Glomerular visceral epithelial cell (primary cell): Measurements from ENCODE around the gene FUT6.

ENCODE experiments used
- DNase-seq: peaks from one replicate; pipeline ENCODE4 v3.0.0-alpha.2; 2016; ENCODE audit errors: extremely low spot score

Gene FUT6

DNA sequence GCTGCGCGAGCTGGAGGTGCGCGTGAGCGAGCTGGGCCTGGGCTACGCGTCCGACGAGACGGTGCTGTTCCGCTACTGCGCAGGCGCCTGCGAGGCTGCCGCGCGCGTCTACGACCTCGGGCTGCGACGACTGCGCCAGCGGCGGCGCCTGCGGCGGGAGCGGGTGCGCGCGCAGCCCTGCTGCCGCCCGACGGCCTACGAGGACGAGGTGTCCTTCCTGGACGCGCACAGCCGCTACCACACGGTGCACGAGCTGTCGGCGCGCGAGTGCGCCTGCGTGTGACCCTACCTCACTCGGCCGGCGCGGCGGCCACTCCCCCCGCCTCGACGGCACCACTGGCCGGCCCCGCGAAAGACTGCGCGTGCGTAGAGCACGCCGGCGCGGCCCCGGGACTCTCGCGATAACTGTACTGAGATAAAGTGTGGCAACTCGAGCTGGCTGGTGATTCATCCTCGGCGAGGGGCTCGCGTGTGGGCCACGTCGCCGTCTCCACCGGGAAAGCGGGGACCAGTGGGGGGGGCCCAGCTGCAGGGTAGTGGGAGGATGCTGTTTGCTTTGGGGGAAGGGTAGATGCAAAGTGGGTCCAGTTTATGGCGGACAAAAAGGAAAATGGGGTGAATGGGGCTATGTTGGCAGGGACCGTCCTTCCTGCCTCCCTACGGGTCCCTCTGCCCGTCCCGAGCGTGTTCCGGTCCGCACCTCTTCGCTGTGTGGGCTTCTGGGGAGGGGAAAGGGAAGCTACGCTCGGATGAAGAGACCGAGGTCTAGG lies 11.4 kb downstream of the FUT6 start:
- peak; percentile 94 for DNase-seq

DNA sequence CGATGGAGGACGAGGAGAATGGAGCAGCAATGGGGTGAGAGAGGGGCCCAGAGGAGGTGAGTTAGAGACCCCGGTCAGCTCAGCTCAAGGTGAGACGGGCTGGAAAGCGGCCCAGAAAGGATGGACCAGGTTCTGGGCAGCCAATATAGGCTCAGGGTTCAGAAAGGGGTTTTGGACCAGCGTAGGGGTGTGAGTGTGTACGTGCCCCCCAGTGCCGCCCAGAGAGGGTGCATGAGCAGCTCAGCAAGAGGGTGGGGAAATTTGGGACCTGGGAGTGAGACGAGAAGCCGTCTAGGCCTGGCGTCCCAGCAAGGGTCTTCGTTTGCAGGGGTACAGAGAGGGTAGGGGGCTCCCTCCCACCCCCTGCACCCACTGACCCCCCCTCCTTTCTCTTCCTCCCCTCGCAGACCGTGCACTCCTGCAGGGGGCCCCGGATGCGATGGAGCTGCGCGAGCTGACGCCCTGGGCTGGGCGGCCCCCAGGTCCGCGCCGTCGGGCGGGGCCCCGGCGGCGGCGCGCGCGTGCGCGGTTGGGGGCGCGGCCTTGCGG lies 12.1 kb downstream of the FUT6 start:
- no peak for DNase-seq

DNA sequence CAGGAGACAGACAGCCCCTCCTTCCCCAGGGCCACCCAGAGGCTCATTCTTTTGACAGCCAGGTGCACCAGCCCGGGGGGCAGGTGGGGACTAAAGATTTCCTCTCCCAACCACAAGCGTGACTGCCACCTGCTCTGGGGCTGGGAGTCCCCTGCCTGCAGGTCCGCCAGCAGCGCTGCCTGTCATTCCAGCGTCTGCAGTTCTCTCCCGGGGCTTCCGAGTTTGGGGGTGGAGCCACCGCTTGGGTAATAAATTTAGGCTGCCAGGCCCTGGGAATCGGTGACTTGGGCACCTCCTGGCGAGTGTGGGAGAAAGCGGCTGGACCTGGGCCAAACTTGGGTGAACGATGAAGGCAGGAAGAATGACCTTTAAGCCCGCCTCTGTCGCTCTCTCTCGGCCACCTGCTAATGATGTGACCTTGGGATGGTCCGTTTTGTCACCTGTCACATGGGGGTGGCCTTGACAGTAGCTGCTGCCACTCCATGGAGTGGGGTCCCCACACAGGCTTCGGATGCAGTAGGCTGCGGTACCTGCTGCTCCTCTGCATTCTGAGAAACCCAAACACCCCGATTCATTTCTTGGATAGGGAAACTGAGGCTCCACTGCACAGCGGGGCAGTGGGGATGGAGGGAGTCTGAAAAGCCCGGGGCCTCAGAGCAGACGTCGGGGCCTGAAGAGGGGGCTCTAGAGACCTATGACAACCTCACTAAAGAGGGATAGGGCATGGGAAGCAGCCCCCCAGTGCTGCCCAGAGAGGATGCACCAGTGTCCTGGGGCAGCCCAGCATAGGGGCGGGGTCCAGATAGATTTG lies 12.8 kb downstream of the FUT6 start:
- DNase-seq, result peak; percentile 50

DNA sequence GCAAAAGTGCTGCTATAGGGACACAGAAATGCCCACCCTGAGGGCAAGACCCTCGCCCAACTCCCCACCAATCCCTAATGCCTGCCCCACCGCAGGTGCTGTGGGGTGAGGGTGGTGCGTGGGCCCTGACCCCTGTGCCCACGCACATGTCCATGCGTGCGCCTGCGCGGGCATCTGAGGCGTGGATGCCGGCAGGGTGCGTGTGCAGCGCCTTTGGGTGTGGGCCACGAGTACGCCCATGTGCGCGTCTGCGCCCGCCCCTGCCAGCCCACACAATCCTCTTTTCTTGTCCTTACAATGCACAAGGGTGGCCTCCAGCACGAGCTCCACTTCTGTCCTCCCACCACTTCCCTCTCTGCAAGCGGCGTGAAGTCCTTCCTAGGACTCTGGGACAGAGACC lies 14.3 kb downstream of the FUT6 start:
- DNase-seq, result no peak

GRCh38 chr19:5824751-5825150 lies 14.8 kb downstream of the FUT6 start:
- no peak for DNase-seq

DNA sequence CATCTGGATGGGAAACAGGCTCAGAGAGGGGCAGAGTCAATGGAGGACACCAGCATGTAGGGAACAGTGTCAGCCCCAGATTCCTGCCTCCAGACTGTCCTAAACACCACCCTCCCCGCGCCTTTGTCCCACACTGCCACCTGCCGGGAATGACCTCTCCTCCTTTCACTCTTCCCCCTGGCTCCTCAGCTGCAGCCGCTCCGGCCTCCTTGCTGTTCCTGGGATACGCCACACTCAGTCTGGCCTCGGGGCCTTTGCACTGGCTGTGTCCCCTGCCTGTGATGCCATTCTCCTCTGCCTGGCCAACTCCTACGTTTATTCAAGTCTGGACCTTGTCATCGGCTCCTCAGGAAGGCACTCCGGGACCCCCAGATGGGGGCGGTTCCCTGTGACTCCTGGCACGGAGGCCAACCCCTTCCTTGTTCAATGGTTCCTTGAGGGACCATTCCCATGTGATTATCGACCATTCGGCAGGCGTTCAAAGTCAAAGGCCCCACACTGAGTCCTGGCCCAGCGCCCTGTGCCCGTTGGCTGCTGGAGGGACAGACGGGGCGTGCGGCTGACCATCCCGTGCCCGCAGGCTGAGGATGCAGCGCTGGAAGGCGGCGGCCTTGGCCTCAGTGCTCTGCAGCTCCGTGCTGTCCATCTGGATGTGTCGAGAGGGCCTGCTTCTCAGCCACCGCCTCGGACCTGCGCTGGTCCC lies 15.8 kb downstream of the FUT6 start:
- DNase-seq, result no peak

- no peak for DNase-seq
Observed at GRCh38 chr19:5822181-5822844, 17.2 kb downstream of the FUT6 start.

DNA sequence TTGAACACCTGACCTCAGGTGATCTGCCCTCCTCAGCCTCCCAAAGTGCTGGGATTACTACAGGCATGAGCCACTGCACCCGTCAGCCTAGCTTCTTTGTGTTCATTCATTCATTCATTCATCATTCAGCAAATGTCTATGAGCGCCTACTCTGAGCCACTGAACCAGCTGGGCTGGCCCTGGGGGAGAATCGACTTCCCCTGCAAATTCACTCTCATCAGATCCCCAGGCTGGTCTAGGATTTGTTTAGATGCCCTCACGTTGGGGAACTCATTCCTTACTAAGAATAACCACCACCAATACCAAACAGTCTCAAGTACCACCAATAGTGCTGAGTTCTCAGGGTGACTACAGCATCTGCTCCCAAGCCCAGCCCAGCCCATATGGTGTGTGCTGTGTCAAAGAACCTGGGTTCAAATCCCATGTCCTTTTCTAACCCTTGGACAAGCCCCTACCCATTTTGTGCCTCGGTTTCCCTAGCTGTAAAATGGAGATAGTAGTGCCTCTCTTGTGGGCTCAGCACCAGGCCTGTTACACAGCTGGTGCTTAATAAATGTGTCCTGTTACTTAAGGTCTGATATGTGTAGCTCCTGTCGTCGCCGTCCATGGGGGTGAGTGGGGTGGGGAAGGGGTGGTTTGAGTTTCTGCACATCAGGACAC lies 17.9 kb downstream of the FUT6 start:
- no peak for DNase-seq

DNA sequence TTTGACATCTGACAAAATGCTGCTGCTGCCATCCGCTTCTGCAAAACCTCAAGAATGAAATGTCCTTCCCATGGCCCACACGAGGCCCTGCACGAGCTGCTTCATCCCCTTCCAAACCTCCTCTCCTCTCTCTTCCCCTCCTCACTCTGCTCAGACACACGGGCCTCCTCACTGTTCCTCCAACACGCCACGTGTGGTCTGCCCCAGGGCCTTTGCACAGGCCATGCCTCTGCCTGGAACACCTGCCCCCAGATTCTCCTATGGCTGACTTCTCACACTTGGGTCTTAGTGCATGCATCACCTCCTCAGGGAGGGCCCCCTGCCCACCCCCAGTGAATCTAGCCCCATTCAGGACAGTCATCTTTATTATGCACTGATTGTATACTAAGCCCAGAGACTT lies 18.7 kb downstream of the FUT6 start:
- DNase-seq, result no peak

DNA sequence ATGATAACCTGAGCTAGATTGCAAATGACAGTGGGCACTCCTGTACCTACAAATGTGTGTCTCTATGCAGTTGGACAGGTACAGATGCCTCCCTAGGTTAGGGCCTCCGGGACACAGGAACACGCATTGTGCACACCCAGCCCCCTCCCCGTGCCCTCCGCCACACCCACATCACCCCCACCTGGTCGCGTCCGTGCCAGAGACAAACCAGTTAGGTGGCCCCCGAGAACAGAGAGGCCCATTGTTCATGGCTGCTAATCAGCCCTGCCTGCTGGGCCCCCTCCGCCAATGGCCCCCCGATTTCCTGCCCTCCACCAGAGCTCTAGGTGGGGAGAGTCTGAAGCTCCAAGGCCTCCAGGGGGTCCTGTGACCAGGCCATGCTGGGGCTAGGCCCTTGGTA lies 20.9 kb downstream of the FUT6 start:
- DNase-seq, result no peak

DNA sequence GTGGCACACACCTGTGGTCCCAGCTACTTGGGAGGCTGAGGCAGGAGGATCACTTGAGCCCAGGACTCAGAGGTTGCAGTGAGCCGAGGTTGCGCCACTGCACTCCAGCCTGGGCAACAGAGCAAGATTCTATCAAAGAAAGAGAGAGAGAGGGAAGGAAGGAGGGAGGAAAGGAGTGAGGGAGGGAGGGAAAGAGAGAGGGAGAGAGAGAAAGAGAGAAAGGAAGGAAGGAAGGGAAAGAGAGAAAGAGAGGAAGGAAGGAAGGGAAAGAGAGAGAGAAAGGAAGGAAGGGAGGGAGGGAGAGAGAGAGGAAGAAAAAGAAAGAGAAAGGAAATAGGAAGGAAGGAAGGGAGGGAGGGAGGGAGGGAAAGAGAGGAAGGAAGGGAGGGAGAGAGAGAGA lies 22.3 kb downstream of the FUT6 start:
- no peak for DNase-seq

- no peak for DNase-seq
Observed at GRCh38 chr19:5814852-5815246, 24.7 kb downstream of the FUT6 start.

DNA sequence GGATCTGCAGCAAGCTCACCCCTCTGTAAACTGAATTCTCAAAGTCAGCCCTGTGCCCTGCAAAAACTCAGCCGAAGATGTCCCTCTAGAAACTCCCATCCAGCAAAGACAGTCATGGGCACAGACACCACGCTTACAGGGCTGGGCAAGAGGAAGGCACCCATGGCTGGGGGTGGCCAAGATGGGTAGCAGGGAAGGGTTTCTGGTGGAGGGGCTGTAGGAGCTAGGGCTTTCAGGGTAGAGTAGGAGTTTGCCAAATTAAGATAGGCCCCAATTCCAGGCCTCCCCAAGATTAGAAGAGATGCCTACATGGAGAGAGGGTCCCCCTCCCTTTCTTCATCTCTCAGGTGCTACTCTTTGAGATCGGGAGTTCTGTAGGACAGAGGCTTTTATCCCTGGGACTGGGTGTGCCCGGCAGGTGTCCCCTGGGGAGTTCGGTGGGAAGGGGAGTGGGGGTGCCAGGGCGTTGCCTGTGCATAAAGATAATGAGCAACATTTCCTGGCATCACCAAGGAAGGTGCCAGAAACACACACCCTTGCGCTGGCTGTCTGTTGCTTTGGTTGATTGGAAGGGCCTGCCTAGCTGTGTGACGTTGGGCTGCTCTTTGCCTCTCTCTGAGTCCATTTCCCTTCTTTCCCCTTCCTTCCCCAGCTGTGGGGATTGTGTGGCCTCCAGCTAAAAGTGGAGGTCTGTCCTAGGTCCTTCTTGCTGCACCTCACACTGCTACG lies 25.2 kb downstream of the FUT6 start:
- no peak for DNase-seq

- DNase-seq, result no peak
Observed at GRCh38 chr19:5811117-5811516, 28.4 kb downstream of the FUT6 start.

DNA sequence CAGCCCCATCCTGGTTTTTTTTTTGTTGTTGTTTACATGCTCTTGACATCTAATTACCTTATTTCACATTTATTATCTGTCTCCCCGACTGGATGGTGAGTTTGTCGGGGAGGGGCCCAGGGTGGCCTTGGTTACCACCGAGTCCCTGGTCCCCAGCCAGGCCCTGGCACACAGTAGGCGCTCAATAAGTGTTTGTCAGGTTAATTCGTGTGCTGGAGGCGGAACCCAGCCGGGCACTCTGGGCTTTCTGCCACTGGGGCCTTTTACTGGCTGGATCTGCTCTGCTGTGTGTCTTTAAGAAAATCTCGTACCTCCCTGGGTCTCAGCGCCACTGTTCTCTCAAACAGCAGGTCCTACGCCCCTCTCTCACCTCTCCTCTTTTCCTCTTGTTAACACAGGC lies 30.0 kb downstream of the FUT6 start:
- DNase-seq, result no peak

- DNase-seq, result no peak
Observed at GRCh38 chr19:5809053-5809452, 30.4 kb downstream of the FUT6 start.

DNA sequence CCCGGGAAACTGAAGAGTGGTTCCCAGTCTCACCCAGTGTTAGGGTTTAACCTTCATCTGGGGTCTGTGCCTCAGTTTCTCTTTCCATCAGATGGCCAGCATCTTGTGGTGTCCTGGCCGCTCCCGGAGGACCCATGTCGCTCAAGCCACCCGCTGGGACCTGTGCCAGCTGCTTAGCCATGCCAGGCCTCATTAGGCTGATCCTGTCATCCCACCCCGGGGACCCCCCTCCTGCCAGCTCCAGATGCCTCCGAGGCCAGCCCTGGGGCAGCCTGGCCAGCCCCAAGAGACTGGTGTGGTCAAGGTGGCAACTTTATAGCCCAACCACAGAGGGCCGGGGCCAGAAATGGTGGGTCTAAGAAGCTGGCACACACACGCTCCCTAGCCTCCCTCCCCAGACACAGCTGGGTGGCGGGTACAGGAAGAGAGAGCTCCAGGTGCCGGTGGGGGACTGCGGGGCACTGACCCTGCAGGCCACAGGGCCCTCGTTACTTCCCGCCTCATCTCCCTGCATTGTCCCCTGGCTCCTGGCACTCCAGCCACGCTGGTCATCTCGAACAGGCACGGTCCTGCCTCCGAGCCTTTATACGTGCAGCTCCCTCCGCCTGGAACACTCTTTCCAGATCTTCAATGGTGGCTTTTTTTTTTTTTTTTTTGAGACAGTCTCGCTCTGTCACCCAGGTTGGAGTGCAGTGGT lies 31.2 kb downstream of the FUT6 start:
- no peak for DNase-seq

- DNase-seq, result no peak
Observed at GRCh38 chr19:5806905-5807304, 32.6 kb downstream of the FUT6 start.

DNA sequence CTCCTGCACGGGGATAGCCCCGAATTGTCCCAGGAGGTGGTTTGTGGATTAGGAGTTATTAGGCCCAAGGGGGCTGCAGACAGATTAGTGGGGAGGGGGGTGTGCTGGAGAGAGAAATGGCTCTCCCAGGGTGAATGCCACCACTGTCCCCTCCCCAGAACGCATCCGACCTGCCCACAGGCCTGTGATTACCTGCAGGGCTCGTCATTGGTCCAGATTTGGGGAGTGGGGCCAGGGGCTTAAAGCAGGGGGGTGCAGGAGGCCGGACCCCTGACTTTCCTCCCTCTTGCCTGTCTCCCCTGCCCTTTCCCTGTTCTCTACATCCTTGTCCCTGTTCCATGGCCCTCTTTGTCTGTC lies 33.4 kb downstream of the FUT6 start:
- DNase-seq, result no peak

- DNase-seq, result peak; percentile 56
Observed at GRCh38 chr19:5805462-5806132, 33.9 kb downstream of the FUT6 start.
